Astrocyte (in vitro differentiated cells and primary cell): ENCODE data around the gene ABCC9. TPM values are rescaled to one million over a fixed set of nuclear protein-coding genes. Genes with fewer than 3 reads are reported as not detected.

Experiments used
- DNase-seq: peaks from one replicate; pipeline ENCODE4 v3.0.0-alpha.2; 2010; ENCODE audit warnings: low read depth
- FAIRE-seq: peaks from 2 replicates; lab custom pipeline; 2011; peaks lifted over from hg19 to GRCh38; lab: Jason Lieb, UNC
- H2AFZ ChIP-seq: 2 replicates; pipeline ENCODE4 v1.6.0; 2012; ENCODE audit warnings: low read depth, low read length, inconsistent platforms
- H3K27ac ChIP-seq: 2 replicates; pipeline ENCODE4 v1.5.1; 2011; ENCODE audit warnings: low read depth, low read length, inconsistent platforms
- H3K27me3 ChIP-seq: 2 replicates; pipeline ENCODE4 v1.6.0; 2011; ENCODE audit warnings: low read length, inconsistent platforms; ENCODE audit not compliant: insufficient read depth
- H3K36me3 ChIP-seq: 2 replicates; pipeline ENCODE4 v1.5.1; 2011; ENCODE audit warnings: low read length, inconsistent platforms; ENCODE audit not compliant: insufficient read depth
- H3K4me1 ChIP-seq: 2 replicates; pipeline ENCODE4 v1.5.1; 2011; ENCODE audit warnings: low read length, inconsistent platforms; ENCODE audit not compliant: insufficient read depth
- H3K4me2 ChIP-seq: 2 replicates; pipeline ENCODE4 v1.6.0; 2012; ENCODE audit warnings: low read length, inconsistent platforms
- H3K4me3 ChIP-seq: 2 replicates; pipeline ENCODE4 v1.5.1; 2011; ENCODE audit warnings: low read depth, mild to moderate bottlenecking, low read length, inconsistent platforms; ENCODE audit not compliant: insufficient read depth
- H3K79me2 ChIP-seq: 2 replicates; pipeline ENCODE4 v1.6.0; 2012; ENCODE audit warnings: mild to moderate bottlenecking, low read length, inconsistent platforms; ENCODE audit not compliant: insufficient read depth
- H3K9ac ChIP-seq: 2 replicates; pipeline ENCODE4 v1.6.0; 2012; ENCODE audit warnings: mild to moderate bottlenecking, low read length, inconsistent platforms
- H3K9me3 ChIP-seq: 2 replicates; pipeline ENCODE4 v1.5.1; 2012; ENCODE audit warnings: low read depth, mild to moderate bottlenecking, low read length, inconsistent platforms; ENCODE audit not compliant: insufficient read depth
- H4K20me1 ChIP-seq: 2 replicates; pipeline ENCODE4 v1.6.0; 2012; ENCODE audit warnings: low read length, inconsistent platforms; ENCODE audit not compliant: insufficient read depth
- H3K27ac Mint-ChIP-seq: one replicate; pipeline ENCODE4 v1.8.0; 2021; ENCODE audit warnings: mild to moderate bottlenecking, mixed read lengths; ENCODE audit not compliant: unreplicated experiment
- H3K27me3 Mint-ChIP-seq: one replicate; pipeline ENCODE4 v1.8.0; 2021; ENCODE audit warnings: low read depth, mixed read lengths; ENCODE audit not compliant: unreplicated experiment
- H3K36me3 Mint-ChIP-seq: one replicate; pipeline ENCODE4 v1.8.0; 2021; ENCODE audit warnings: low read depth, mixed read lengths; ENCODE audit not compliant: unreplicated experiment
- H3K4me1 Mint-ChIP-seq: one replicate; pipeline ENCODE4 v1.8.0; 2021; ENCODE audit warnings: low read depth, mixed read lengths; ENCODE audit not compliant: unreplicated experiment
- H3K4me3 Mint-ChIP-seq: one replicate; pipeline ENCODE4 v1.8.0; 2021; ENCODE audit warnings: mild to moderate bottlenecking, moderate library complexity, mixed read lengths; ENCODE audit not compliant: unreplicated experiment
- H3K9me3 Mint-ChIP-seq: one replicate; pipeline ENCODE4 v1.8.0; 2021; ENCODE audit warnings: mild to moderate bottlenecking, mixed read lengths; ENCODE audit not compliant: unreplicated experiment
- CTCF ChIP-seq: IDR thresholded peaks from 2 replicates; pipeline ENCODE4 v1.5.1; 2011; ENCODE audit warnings: low read depth, mild to moderate bottlenecking, inconsistent platforms, low read length, moderate library complexity; ENCODE audit not compliant: insufficient read depth
- EZH2 ChIP-seq: IDR thresholded peaks from 2 replicates; pipeline ENCODE4 v1.6.1; 2012; ENCODE audit warnings: mild to moderate bottlenecking, low read length, inconsistent platforms; ENCODE audit not compliant: insufficient read depth
- total RNA-seq: library from RNA; stranded (reverse); gene quantifications from 2 replicates; pipeline ENCODE4 v1.2.1, GENCODE V29; 2021

The ABCC9 gene
- total RNA-seq, 1 donor from 2014 or later = 0.36 TPM

- no peak for TF ChIP-seq CTCF
- no peak for TF ChIP-seq EZH2
- Histone ChIP-seq H3K79me2 (no peaks in the 10 kb centered on the region), H3K27me3 (no peaks in the 10 kb centered on the region), H3K4me2 (no peak overlapping the region), H3K9me3 (no peaks in the 10 kb centered on the region), H3K27ac (no peak overlapping the region), H3K4me1 (no peaks in the 10 kb centered on the region), H3K9ac (no peak overlapping the region), H3K4me3 (no peak overlapping the region), H2AFZ (no peak overlapping the region), H4K20me1 (no peaks in the 10 kb centered on the region), H3K36me3 (no peaks in the 10 kb centered on the region)
- Mint-ChIP-seq H3K4me3 (no peak overlapping the region), H3K27me3 (no peaks in the 10 kb centered on the region), H3K9me3 (no peaks in the 10 kb centered on the region), H3K4me1 (peaks cover 5% of the 10 kb centered on the region), H3K27ac (no peak overlapping the region), H3K36me3 (no peaks in the 10 kb centered on the region)
- FAIRE-seq (no peak), DNase-seq (no peak)
Observed at GRCh38 chr12:21921436-21921835, 19.8 kb downstream of the ABCC9 start.

- no peak overlapping the region for H3K27ac ChIP-seq
- no peaks in the 10 kb centered on the region for H3K27me3 Mint-ChIP-seq
- no peak overlapping the region for H3K4me3 ChIP-seq
- H3K79me2 ChIP-seq = no peaks in the 10 kb centered on the region
- H3K9me3 Mint-ChIP-seq = no peaks in the 10 kb centered on the region
- H3K4me3 Mint-ChIP-seq = no peak overlapping the region
- H3K36me3 Mint-ChIP-seq = no peaks in the 10 kb centered on the region
- no peaks in the 10 kb centered on the region for H3K27me3 ChIP-seq
- no peak overlapping the region for H3K27ac Mint-ChIP-seq
- no peaks in the 10 kb centered on the region for H3K4me1 Mint-ChIP-seq
- H3K36me3 ChIP-seq = no peaks in the 10 kb centered on the region
- H4K20me1 ChIP-seq = no peaks in the 10 kb centered on the region
- TF ChIP-seq EZH2 = no peak
- no peak for TF ChIP-seq CTCF
- no peaks in the 10 kb centered on the region for H3K9me3 ChIP-seq
- no peak overlapping the region for H3K9ac ChIP-seq
- no peak overlapping the region for H2AFZ ChIP-seq
- FAIRE-seq (no peak), DNase-seq (no peak)
- no peaks in the 10 kb centered on the region for H3K4me1 ChIP-seq
- no peak overlapping the region for H3K4me2 ChIP-seq
Observed at GRCh38 chr12:21918456-21918855, 22.8 kb downstream of the ABCC9 start.

GRCh38 chr12:21913823-21914222 lies 27.4 kb downstream of the ABCC9 start:
- no peaks in the 10 kb centered on the region for H3K9me3 ChIP-seq
- DNase-seq (no peak), FAIRE-seq (no peak)
- Mint-ChIP-seq H3K36me3 (no peaks in the 10 kb centered on the region), H3K27ac (no peak overlapping the region), H3K9me3 (no peaks in the 10 kb centered on the region), H3K27me3 (no peaks in the 10 kb centered on the region), H3K4me3 (no peak overlapping the region), H3K4me1 (no peaks in the 10 kb centered on the region)
- H3K4me1 ChIP-seq = peaks cover 5% of the 10 kb centered on the region
- no peak overlapping the region for H3K4me3 ChIP-seq
- no peaks in the 10 kb centered on the region for H4K20me1 ChIP-seq
- H3K27me3 ChIP-seq = no peaks in the 10 kb centered on the region
- no peak overlapping the region for H3K9ac ChIP-seq
- H3K79me2 ChIP-seq = no peaks in the 10 kb centered on the region
- H3K4me2 ChIP-seq = no peak overlapping the region
- no peaks in the 10 kb centered on the region for H3K36me3 ChIP-seq
- H3K27ac ChIP-seq = no peak overlapping the region
- H2AFZ ChIP-seq = no peak overlapping the region
- no peak for TF ChIP-seq CTCF
- TF ChIP-seq EZH2 = no peak
